SK-N-SH (cell line): ENCODE measurements around the gene CTNNA3. TPM values are rescaled to one million over a fixed set of nuclear protein-coding genes. Genes with fewer than 3 reads are reported as not detected.

ENCODE experiments used
- CTCF ChIA-PET: fragments of 300-600, 350-600 bp; formaldehyde crosslinking; extraction: SDS; loops from one replicate; lab custom pipeline; 2021; lab: Yijun Ruan, JAX
- POLR2A ChIA-PET: fragments of 350-600 bp; sonication (Branson Sonifier 250); formaldehyde crosslinking; extraction: SDS; loops from one replicate; lab custom pipeline; 2020; ENCODE audit warnings: antibody characterized with exemption, inconsistent platforms; lab: Yijun Ruan, JAX
- DNase-seq: peaks from one replicate; pipeline ENCODE4 v3.0.0; 2012
- H2AFZ ChIP-seq: fragments of 200-600 bp; sonication (generic); 2 replicates; pipeline ENCODE4 v1.8.1; 2016; ENCODE audit warnings: antibody characterized with exemption, mild to moderate bottlenecking, low read depth
- H3F3A ChIP-seq: fragments of 200-600 bp; sonication (generic); replicated peaks from 2 replicates; pipeline ENCODE3; 2016; ENCODE audit warnings: antibody characterized with exemption, mild to moderate bottlenecking; ENCODE audit not compliant: insufficient read depth
- H3K27ac ChIP-seq, 2 experiments: fragments of 200-500 bp in 1 of 2; fragments of 200-600 bp in 1 of 2; sonication (Bioruptor generic) in 1 of 2; sonication (generic), shearing (Covaris generic) in 1 of 2; 2 replicates each; pipeline versions ENCODE4 v1.5.1 to v1.6.1; 2014 to 2016; ENCODE audit warnings: low read depth in 2 of 2, inconsistent platforms in 1 of 2, low read length in 1 of 2, mild to moderate bottlenecking in 1 of 2, mixed read lengths in 1 of 2
- H3K27me3 ChIP-seq: fragments of 200-600 bp; sonication (generic), shearing (Covaris generic); 2 replicates; pipeline ENCODE4 v1.6.1; 2016; ENCODE audit warnings: mixed run types; ENCODE audit not compliant: insufficient read depth
- H3K36me3 ChIP-seq, 2 experiments: fragments of 200-500 bp in 1 of 2; fragments of 200-600 bp in 1 of 2; sonication (Bioruptor generic) in 1 of 2; sonication (generic) in 1 of 2; replicated peaks in 1 of 2; 2 replicates each; pipeline versions ENCODE3 to v1.5.1; 2014 to 2016; ENCODE audit warnings: low read length in 1 of 2, mild to moderate bottlenecking in 1 of 2; ENCODE audit not compliant: insufficient read depth in 2 of 2, control insufficient read depth in 1 of 2
- H3K4me1 ChIP-seq, 2 experiments: fragments of 200-500 bp in 1 of 2; fragments of 200-600 bp in 1 of 2; sonication (Bioruptor generic) in 1 of 2; sonication (generic), shearing (Covaris generic) in 1 of 2; 2 replicates each; pipeline versions ENCODE4 v1.5.1 to v1.6.1; 2014 to 2016; ENCODE audit warnings: low read depth in 1 of 2, low read length in 1 of 2, mixed run types in 1 of 2; ENCODE audit not compliant: insufficient read depth in 2 of 2, control insufficient read depth in 1 of 2
- H3K4me2 ChIP-seq: fragments of 200-600 bp; sonication (generic), shearing (Covaris generic); 2 replicates; pipeline ENCODE4 v1.6.1; 2017; ENCODE audit warnings: mixed run types
- H3K4me3 ChIP-seq, 2 experiments: fragments of 200-500 bp in 1 of 2; fragments of 200-600 bp in 1 of 2; sonication (Bioruptor generic) in 1 of 2; sonication (generic), shearing (Covaris generic) in 1 of 2; 2 replicates each; pipeline versions ENCODE4 v1.5.1 to v1.8.1; 2014 to 2016; ENCODE audit warnings: low read depth in 2 of 2, inconsistent platforms in 1 of 2, low read length in 1 of 2, mild to moderate bottlenecking in 1 of 2, mixed read lengths in 1 of 2, moderate library complexity in 1 of 2
- H3K79me2 ChIP-seq: fragments of 200-600 bp; sonication (generic); 2 replicates; pipeline ENCODE4 v1.8.1; 2017; ENCODE audit warnings: mild to moderate bottlenecking; ENCODE audit not compliant: insufficient read depth
- H3K9ac ChIP-seq: fragments of 200-600 bp; sonication (generic); 2 replicates; pipeline ENCODE4 v1.6.1; 2017; ENCODE audit warnings: mixed run types
- H3K9me2 ChIP-seq: fragments of 200-600 bp; sonication (generic); 2 replicates; pipeline ENCODE4 v1.6.1; 2017; ENCODE audit warnings: mixed run types
- H3K9me3 ChIP-seq: fragments of 200-600 bp; sonication (generic); 2 replicates; pipeline ENCODE4 v1.6.1; 2017; ENCODE audit warnings: mixed run types, mild to moderate bottlenecking, moderate library complexity
- H4K20me1 ChIP-seq: fragments of 200-600 bp; sonication (generic); 2 replicates; pipeline ENCODE4 v1.6.1; 2017; ENCODE audit warnings: mild to moderate bottlenecking, mixed run types; ENCODE audit not compliant: insufficient read depth
- CHD2 ChIP-seq: fragments of 150-350 bp; IDR thresholded peaks from 2 replicates; pipeline ENCODE4 v1.6.1; 2018; ENCODE audit warnings: low read length; ENCODE audit not compliant: partially characterized antibody
- FOSL2 ChIP-seq: IDR thresholded peaks from 2 replicates; pipeline ENCODE4 v1.4.0; 2012; ENCODE audit warnings: low read depth, mild to moderate bottlenecking, moderate library complexity, borderline replicate concordance
- FOXJ3 ChIP-seq: sonication (generic); formaldehyde crosslinking; IDR thresholded peaks from 2 replicates; pipeline ENCODE4 v1.5.1; 2020; ENCODE audit warnings: mild to moderate bottlenecking, missing genetic modification reagents
- FOXM1 ChIP-seq: IDR thresholded peaks from 2 replicates; pipeline ENCODE4 v1.4.0; 2012; ENCODE audit warnings: low read depth, mild to moderate bottlenecking
- GABPA ChIP-seq: IDR thresholded peaks from 2 replicates; pipeline ENCODE4 v1.4.0; 2012; ENCODE audit warnings: low read depth, mild to moderate bottlenecking
- JUND ChIP-seq: IDR thresholded peaks from 2 replicates; pipeline ENCODE4 v1.4.0; 2012
- MXI1 ChIP-seq: IDR thresholded peaks from 2 replicates; pipeline ENCODE4 v1.6.1; 2012; ENCODE audit warnings: mild to moderate bottlenecking, low read depth, low read length, improper control_type of control experiment
- NRF1 ChIP-seq: IDR thresholded peaks from 2 replicates; pipeline ENCODE4 v1.6.1; 2012; ENCODE audit warnings: low read depth, mild to moderate bottlenecking, low read length
- RAD21 ChIP-seq: IDR thresholded peaks from 2 replicates; pipeline ENCODE4 v1.6.1; 2012; ENCODE audit warnings: mild to moderate bottlenecking, low read length
- RFX5 ChIP-seq: IDR thresholded peaks from 2 replicates; pipeline ENCODE4 v1.6.1; 2012; ENCODE audit warnings: mild to moderate bottlenecking, improper control_type of control experiment, low read length
- RXRA ChIP-seq: IDR thresholded peaks from 2 replicates; pipeline ENCODE4 v1.4.0; 2012; ENCODE audit warnings: low read depth, mild to moderate bottlenecking, borderline replicate concordance
- SMC3 ChIP-seq: IDR thresholded peaks from 2 replicates; pipeline ENCODE4 v1.6.1; 2012; ENCODE audit warnings: low read depth, low read length, improper control_type of control experiment
- TEAD4 ChIP-seq: IDR thresholded peaks from 2 replicates; pipeline ENCODE4 v1.4.0; 2012; ENCODE audit warnings: mild to moderate bottlenecking, borderline replicate concordance; ENCODE audit not compliant: insufficient read depth
- YY1 ChIP-seq: IDR thresholded peaks from 2 replicates; pipeline ENCODE4 v1.4.0; 2012; ENCODE audit warnings: low read depth, mild to moderate bottlenecking
- WGBS: methylation state at CpG from one replicate; pipeline ENCODE4 v1.1.6; 2017; ENCODE audit warnings: low lambda C conversion rate; 5-methylcytosine and 5-hydroxymethylcytosine counted together
- polyA plus RNA-seq, 3 experiments: library from polyadenylated mRNA; depleted of rRNA; stranded (reverse); fragments of >200 nt; gene quantifications; 2 replicates each; pipeline ENCODE4 v1.2.3, GENCODE V29; 2012
- TF ChIP-seq, protein P1 (sequence below): fragments of 200-600 bp; sonication (generic); IDR thresholded peaks from 2 replicates; pipeline ENCODE4 v1.6.1; 2017; ENCODE audit warnings: antibody characterized with exemption, mild to moderate bottlenecking, moderate library complexity
- TF ChIP-seq, protein P2 (sequence below): fragments of 150-350 bp; IDR thresholded peaks from 2 replicates; pipeline ENCODE4 v1.6.1; 2016; ENCODE audit warnings: mild to moderate bottlenecking, low read depth, low read length

CTNNA3 gene
- polyA plus RNA-seq, 1 of the 3 experiments (the other 2 are of a cell fraction): not detected

DNA sequence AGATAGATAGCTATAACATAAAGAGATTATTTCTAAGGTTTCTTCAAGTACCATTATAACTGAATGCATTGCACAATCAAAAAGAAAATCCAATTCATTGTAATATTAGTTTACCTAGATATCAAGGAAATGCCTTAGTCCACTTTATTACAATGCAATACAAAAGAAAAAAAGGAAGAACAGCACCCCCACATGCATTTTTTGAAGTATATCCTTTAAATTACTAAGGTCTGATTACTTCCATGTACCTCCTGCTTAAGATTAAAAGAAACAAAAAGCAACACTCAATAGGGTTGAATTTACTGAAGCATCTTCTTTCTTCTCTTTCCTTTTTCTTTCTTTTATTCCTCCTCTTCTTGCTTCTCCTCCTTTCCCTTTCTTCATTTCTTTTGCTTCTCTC lies 1743.9 kb downstream of the CTNNA3 start (continued):
- TF ChIP-seq SMC3: no peak
- no peak for TF ChIP-seq YY1
- no peak for TF ChIP-seq FOXM1
- TF ChIP-seq TEAD4: no peak
- no peak for TF ChIP-seq CHD2
- TF ChIP-seq MXI1: no peak
- TF ChIP-seq, all 33 proteins: peak for 0

DNA sequence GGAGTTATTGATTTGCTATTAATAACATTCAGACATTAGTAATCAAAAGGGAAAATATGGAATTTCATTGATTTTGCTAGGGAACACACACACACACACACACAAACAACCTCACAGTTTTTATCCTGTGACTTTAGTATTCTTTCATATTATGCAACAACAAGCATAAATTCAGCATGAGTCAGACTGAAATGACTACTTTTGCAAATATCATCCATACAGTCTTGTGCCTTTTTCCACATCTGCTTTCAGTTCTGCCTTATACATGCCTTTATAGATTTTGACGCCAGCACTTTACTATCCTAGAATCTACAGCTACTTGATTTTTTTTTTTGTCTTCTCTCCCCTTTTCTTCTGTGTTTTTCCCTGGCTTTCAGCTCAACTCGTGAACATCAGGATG lies 1745.9 kb downstream of the CTNNA3 start:
- Histone ChIP-seq H3K4me3 (no peak overlapping the region), H3K27me3 (no peaks in the 10 kb centered on the region), H3K36me3 (no peaks in the 10 kb centered on the region), H3F3A (no peaks in the 10 kb centered on the region), H3K4me1 (no peaks in the 10 kb centered on the region; a peak in 1 of 4 replicates), H3K4me2 (no peak overlapping the region), H3K9ac (no peak overlapping the region), H3K27ac (no peak overlapping the region), H2AFZ (no peak overlapping the region), H3K9me2 (no peaks in the 10 kb centered on the region), H3K9me3 (no peaks in the 10 kb centered on the region), H4K20me1 (no peaks in the 10 kb centered on the region), H3K79me2 (no peaks in the 10 kb centered on the region)
- ChIA-PET CTCF (interaction anchor here (1.2 kb wide), 1 partner anchor 18 kb away, joined by 3 read pairs; no protein-coding TSS in a partner anchor), POLR2A (no interaction called here)
- TF ChIP-seq, protein P1, sequence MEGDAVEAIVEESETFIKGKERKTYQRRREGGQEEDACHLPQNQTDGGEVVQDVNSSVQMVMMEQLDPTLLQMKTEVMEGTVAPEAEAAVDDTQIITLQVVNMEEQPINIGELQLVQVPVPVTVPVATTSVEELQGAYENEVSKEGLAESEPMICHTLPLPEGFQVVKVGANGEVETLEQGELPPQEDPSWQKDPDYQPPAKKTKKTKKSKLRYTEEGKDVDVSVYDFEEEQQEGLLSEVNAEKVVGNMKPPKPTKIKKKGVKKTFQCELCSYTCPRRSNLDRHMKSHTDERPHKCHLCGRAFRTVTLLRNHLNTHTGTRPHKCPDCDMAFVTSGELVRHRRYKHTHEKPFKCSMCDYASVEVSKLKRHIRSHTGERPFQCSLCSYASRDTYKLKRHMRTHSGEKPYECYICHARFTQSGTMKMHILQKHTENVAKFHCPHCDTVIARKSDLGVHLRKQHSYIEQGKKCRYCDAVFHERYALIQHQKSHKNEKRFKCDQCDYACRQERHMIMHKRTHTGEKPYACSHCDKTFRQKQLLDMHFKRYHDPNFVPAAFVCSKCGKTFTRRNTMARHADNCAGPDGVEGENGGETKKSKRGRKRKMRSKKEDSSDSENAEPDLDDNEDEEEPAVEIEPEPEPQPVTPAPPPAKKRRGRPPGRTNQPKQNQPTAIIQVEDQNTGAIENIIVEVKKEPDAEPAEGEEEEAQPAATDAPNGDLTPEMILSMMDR: no peak
- TF ChIP-seq FOXJ3 (CRISPR knock-in tag) (no peak), GABPA (no peak), YY1 (no peak), RXRA (no peak), RAD21 (no peak), JUND (no peak), TEAD4 (no peak), RFX5 (no peak), CHD2 (no peak), FOSL2 (no peak), SMC3 (no peak), NRF1 (no peak)
- TF ChIP-seq, protein P2, sequence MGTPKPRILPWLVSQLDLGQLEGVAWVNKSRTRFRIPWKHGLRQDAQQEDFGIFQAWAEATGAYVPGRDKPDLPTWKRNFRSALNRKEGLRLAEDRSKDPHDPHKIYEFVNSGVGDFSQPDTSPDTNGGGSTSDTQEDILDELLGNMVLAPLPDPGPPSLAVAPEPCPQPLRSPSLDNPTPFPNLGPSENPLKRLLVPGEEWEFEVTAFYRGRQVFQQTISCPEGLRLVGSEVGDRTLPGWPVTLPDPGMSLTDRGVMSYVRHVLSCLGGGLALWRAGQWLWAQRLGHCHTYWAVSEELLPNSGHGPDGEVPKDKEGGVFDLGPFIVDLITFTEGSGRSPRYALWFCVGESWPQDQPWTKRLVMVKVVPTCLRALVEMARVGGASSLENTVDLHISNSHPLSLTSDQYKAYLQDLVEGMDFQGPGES: no peak
- no peak for DNase-seq
- WGBS: 30% methylated on average over 2 of the region's 2 CpGs
